HCT116 (cell line): ENCODE measurements around the gene WDR74. TPM values are rescaled to one million over a fixed set of nuclear protein-coding genes. Genes with fewer than 3 reads are reported as not detected.
"Not testable (repeated sequence)": the region's sequence is repeated elsewhere in the genome, so short reads cannot be mapped to it uniquely, and the experiment has no call there.

Experiments
- ATAC-seq: fragments of 200-7000 bp; cut with Tn5 transposase; 2 replicates; pipeline ENCODE4 v1.9.1; 2020; ENCODE audit warnings: mild to moderate bottlenecking, moderate library complexity
- BruUV-seq: library from RNA; stranded (reverse); fragments of 400-500 nt; replicated peaks from 2 replicates; lab custom pipeline; 2021; lab: Mats Ljungman, UMichigan
- CTCF ChIA-PET: fragments of 300-600 bp; sonication (Branson Sonifier 250); formaldehyde crosslinking; loops from one replicate; lab custom pipeline; 2021; ENCODE audit warnings: antibody characterized with exemption; lab: Charles Lee
- POLR2A ChIA-PET: fragments of 300-600, 350-600 bp; sonication (Branson Sonifier 250); formaldehyde crosslinking; loops from one replicate; lab custom pipeline; 2021; ENCODE audit warnings: antibody characterized with exemption; lab: Charles Lee
- RAD21 ChIA-PET, 2 experiments: fragments of 300-600 bp; sonication (Branson Sonifier 250); formaldehyde crosslinking; loops; one replicate each; lab custom pipeline; 2023; ENCODE audit warnings: low total read pairs in 2 of 2; ENCODE audit not compliant: uncharacterized antibody in 2 of 2, unreplicated experiment in 2 of 2, low non-redundant PET in 1 of 2; lab: Charles Lee
- DNase-seq: peaks from one replicate; pipeline ENCODE4 v3.0.0-alpha.2; 2010; ENCODE audit warnings: low read depth, low spot score
- H2AFZ ChIP-seq: fragments of 200-600 bp; shearing (Covaris generic), sonication (generic); 2 replicates; pipeline ENCODE4 v1.6.1; 2017; ENCODE audit warnings: low read depth, mixed run types, mixed read lengths, antibody characterized with exemption, low read length; ENCODE audit not compliant: poor library complexity, severe bottlenecking
- H3K27ac ChIP-seq: 2 replicates; pipeline ENCODE4 v1.5.1; 2012; ENCODE audit warnings: low read depth, low read length
- H3K27me3 ChIP-seq: fragments of 200-600 bp; sonication (generic); 2 replicates; pipeline ENCODE4 v1.6.1; 2016; ENCODE audit warnings: mixed run types, low read length, mixed read lengths; ENCODE audit not compliant: insufficient read depth
- H3K36me3 ChIP-seq, 2 experiments: fragments of 200-500 bp in 1 of 2; fragments of 200-600 bp in 1 of 2; sonication (Bioruptor generic) in 1 of 2; sonication (generic) in 1 of 2; 2 replicates each; pipeline versions ENCODE4 v1.5.1 to v1.6.1; 2014 to 2016; ENCODE audit warnings: low read length in 2 of 2, inconsistent platforms in 1 of 2, mixed read lengths in 1 of 2, mixed run types in 1 of 2; ENCODE audit not compliant: insufficient read depth in 2 of 2, control insufficient read depth in 1 of 2
- H3K4me1 ChIP-seq, 2 experiments: fragments of 200-600 bp in 1 of 2; sonication (generic) in 1 of 2; 2 replicates each; pipeline versions ENCODE4 v1.5.1 to v1.6.1; 2012 to 2017; ENCODE audit warnings: low read length in 2 of 2, inconsistent platforms in 1 of 2, mild to moderate bottlenecking in 1 of 2, mixed read lengths in 1 of 2, mixed run types in 1 of 2, moderate library complexity in 1 of 2; ENCODE audit not compliant: insufficient read depth in 2 of 2, control insufficient read depth in 1 of 2
- H3K4me2 ChIP-seq: fragments of 200-600 bp; sonication (generic); 2 replicates; pipeline ENCODE4 v1.6.1; 2017; ENCODE audit warnings: mixed run types, low read length, mixed read lengths
- H3K4me3 ChIP-seq, 2 experiments: fragments of 200-600 bp in 1 of 2; sonication (generic) in 1 of 2; replicated peaks in 1 of 2; 2 replicates each; pipeline ENCODE4 v1.5.1; 2011 to 2016; ENCODE audit warnings: low read length in 2 of 2, control low read depth in 1 of 2, low read depth in 1 of 2, mild to moderate bottlenecking in 1 of 2, mixed read lengths in 1 of 2, mixed run types in 1 of 2
- H3K79me2 ChIP-seq: fragments of 200-600 bp; sonication (generic); 2 replicates; pipeline ENCODE4 v1.6.1; 2017; ENCODE audit warnings: mild to moderate bottlenecking, mixed run types, low read length, moderate library complexity, mixed read lengths; ENCODE audit not compliant: insufficient read depth
- H3K9ac ChIP-seq: fragments of 200-600 bp; sonication (generic); 2 replicates; pipeline ENCODE4 v1.6.1; 2016; ENCODE audit warnings: low read length, mixed read lengths
- H3K9me2 ChIP-seq: fragments of 200-600 bp; sonication (generic), shearing (Covaris generic); 2 replicates; pipeline ENCODE4 v1.6.1; 2017; ENCODE audit warnings: mixed run types, mild to moderate bottlenecking, moderate library complexity; ENCODE audit not compliant: insufficient read depth
- H3K9me3 ChIP-seq, 2 experiments: fragments of 200-500 bp in 1 of 2; fragments of 200-600 bp in 1 of 2; sonication (Bioruptor generic) in 1 of 2; sonication (generic) in 1 of 2; 2 replicates each; pipeline ENCODE4 v1.6.1; 2014 to 2017; ENCODE audit warnings: low read length in 2 of 2, mixed read lengths in 2 of 2, inconsistent platforms in 1 of 2, low read depth in 1 of 2, mild to moderate bottlenecking in 1 of 2, mixed run types in 1 of 2, moderate library complexity in 1 of 2; ENCODE audit not compliant: control insufficient read depth in 1 of 2, insufficient read depth in 1 of 2
- H4K20me1 ChIP-seq: fragments of 200-600 bp; sonication (generic), shearing (Covaris generic); 2 replicates; pipeline ENCODE4 v1.6.1; 2017; ENCODE audit warnings: mixed run types, mild to moderate bottlenecking, moderate library complexity; ENCODE audit not compliant: insufficient read depth
- EZH2 ChIP-seq: fragments of 200-600 bp; sonication (generic); IDR thresholded peaks from 2 replicates; pipeline ENCODE4 v1.6.1; 2017; ENCODE audit warnings: antibody characterized with exemption, mixed run types
- MAX ChIP-seq: IDR thresholded peaks from 2 replicates; pipeline ENCODE4 v1.6.1; 2012
- POLR2A ChIP-seq: IDR thresholded peaks from 2 replicates; pipeline ENCODE4 v1.7.0; 2011; ENCODE audit warnings: borderline replicate concordance; ENCODE audit not compliant: insufficient read depth, insufficient read length; ENCODE audit errors: extremely low read depth
- POLR2AphosphoS5 ChIP-seq: IDR thresholded peaks from 2 replicates; pipeline ENCODE4 v1.6.1; 2011; ENCODE audit warnings: mild to moderate bottlenecking, low read depth, low read length, moderate library complexity
- RAD21 ChIP-seq: IDR thresholded peaks from 2 replicates; pipeline ENCODE4 v1.6.1; 2012; ENCODE audit warnings: low read depth, mild to moderate bottlenecking
- YY1 ChIP-seq: IDR thresholded peaks from 2 replicates; pipeline ENCODE4 v1.6.1; 2011; ENCODE audit warnings: low read length, low read depth, moderate library complexity, mild to moderate bottlenecking; ENCODE audit not compliant: insufficient replicate concordance; ENCODE audit errors: extremely low read depth
- ZNF274 ChIP-seq: fragments of 200-500 bp; sonication (Bioruptor generic); IDR thresholded peaks from 2 replicates; pipeline ENCODE4 v1.6.1; 2014; ENCODE audit warnings: mild to moderate bottlenecking, low read depth, low read length, inconsistent platforms
- intact Hi-C: fragments of 100-400 bp; cut with micrococcal nuclease; formaldehyde crosslinking; loops from 2 replicates; pipeline ENCODE4 v1.10.0; 2022
- total RNA-seq: library from RNA; stranded (reverse); gene quantifications from one replicate; pipeline ENCODE4 v1.2.1, GENCODE V29; 2021; ENCODE audit not compliant: unreplicated experiment

The WDR74 gene
- total RNA-seq, 1 experiment from 2014 or later: 111 TPM

- CTCF ChIA-PET: no interaction called here
- no peak for DNase-seq
- intact Hi-C loops: loop anchor here (5.0 kb wide), 1 partner anchor 286 kb away; no protein-coding TSS in a partner anchor
These were observed 4.1 kb upstream of the WDR74 start for GRCh38 chr11:62843466-62843865.

GRCh38 chr11:62842891-62843290 lies 3.5 kb upstream of the WDR74 start:
- intact Hi-C loops: loop anchor here (5.0 kb wide), 1 partner anchor 286 kb away; no protein-coding TSS in a partner anchor
- H3K4me2 ChIP-seq, CTCF ChIA-PET, DNase-seq, H3K27me3 ChIP-seq, H4K20me1 ChIP-seq, H3K36me3 ChIP-seq, ATAC-seq, H3K4me3 ChIP-seq, H3K9me2 ChIP-seq, BruUV-seq, H3K9me3 ChIP-seq, H2AFZ ChIP-seq, H3K27ac ChIP-seq: not testable (repeated sequence)
- peaks cover 8 to 32% of the 10 kb centered on the region in 2 experiments; a peak in 3 of 4 replicates for H3K4me1 ChIP-seq
- RAD21 ChIA-PET: interaction anchor here in 1 of 2 experiments (0.6 kb wide), 1 partner anchor 43 kb away, joined by 4 read pairs; no protein-coding TSS in a partner anchor
- peaks cover 16% of the 10 kb centered on the region for H3K79me2 ChIP-seq
- POLR2A ChIA-PET: interaction anchor here (0.6 to 3.5 kb wide), 4 partner anchors 9 to 13 kb away, joined by 3 to 30 read pairs (median 4); partner anchors contain the start of gene STX5
- 0 out of 2 replicates have a peak overlapping the region, but pooled peaks have one; percentile 71 for H3K9ac ChIP-seq

More at GRCh38 chr11:62843466-62843865, 4.1 kb upstream of the WDR74 start:
- Histone ChIP-seq H3K36me3 (no peaks in the 10 kb centered on the region), H3K4me3 (no peak overlapping the region), H3K4me2 (no peak overlapping the region), H3K9me2 (no peaks in the 10 kb centered on the region), H3K9ac (no peak overlapping the region), H3K9me3 (no peaks in the 10 kb centered on the region), H4K20me1 (no peaks in the 10 kb centered on the region), H3K79me2 (peaks cover 11% of the 10 kb centered on the region), H3K27ac (no peak overlapping the region), H2AFZ (peak overlapping the region; percentile 13), H3K27me3 (no peaks in the 10 kb centered on the region), H3K4me1 (peaks cover 6 to 26% of the 10 kb centered on the region in 2 experiments; a peak in 3 of 4 replicates)
- TF ChIP-seq POLR2AphosphoS5: no peak
- TF ChIP-seq RAD21: no peak
- TF ChIP-seq EZH2: no peak
- TF ChIP-seq POLR2A: no peak
- TF ChIP-seq YY1: no peak
- no peak for TF ChIP-seq ZNF274
- no peak for TF ChIP-seq MAX
- RAD21 ChIA-PET: no interaction called here
- POLR2A ChIA-PET: interaction anchor here (1.4 to 3.5 kb wide), 2 partner anchors 12 to 36 kb away, joined by 3 to 30 read pairs; no protein-coding TSS in a partner anchor
- no TSS peak for BruUV-seq
- ATAC-seq: no peak
